ENCODE results near the gene C1orf87. TPM values are rescaled to one million over a fixed set of nuclear protein-coding genes. Genes with fewer than 3 reads are reported as not detected.
A peak's percentile ranks its signal among the peaks of the same experiment; 100 is the strongest.

C1orf87 gene, protein sequence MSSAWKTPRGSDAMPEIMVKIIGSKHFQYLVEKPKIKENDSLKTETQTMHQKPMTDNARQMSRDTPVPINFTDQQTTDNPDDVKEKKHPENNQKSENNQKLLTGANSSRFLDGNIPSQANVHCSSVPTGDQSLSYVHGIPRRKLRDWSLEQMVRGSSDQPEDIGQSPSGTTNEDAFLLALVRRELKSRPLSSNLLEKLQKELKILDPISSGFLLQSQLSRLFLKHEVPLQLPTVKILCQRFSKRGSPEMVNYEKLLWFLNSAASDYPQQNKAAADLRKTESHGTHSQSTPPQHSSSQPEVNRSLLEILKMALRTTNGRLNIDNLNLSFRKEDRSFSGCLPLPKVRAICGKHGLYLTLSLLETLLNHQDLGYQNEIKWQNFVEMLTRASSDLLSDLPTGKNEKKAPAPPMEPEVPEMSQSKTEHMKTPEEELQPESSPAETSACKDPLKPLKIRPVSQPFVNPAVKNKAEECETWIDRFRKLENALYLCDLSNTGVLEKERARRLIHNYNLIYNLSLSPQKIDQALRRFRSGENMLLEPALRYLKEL
- total RNA-seq, result under 1 TPM in 1 of 4 donors, not detected in 3; 0.40 TPM

DNA sequence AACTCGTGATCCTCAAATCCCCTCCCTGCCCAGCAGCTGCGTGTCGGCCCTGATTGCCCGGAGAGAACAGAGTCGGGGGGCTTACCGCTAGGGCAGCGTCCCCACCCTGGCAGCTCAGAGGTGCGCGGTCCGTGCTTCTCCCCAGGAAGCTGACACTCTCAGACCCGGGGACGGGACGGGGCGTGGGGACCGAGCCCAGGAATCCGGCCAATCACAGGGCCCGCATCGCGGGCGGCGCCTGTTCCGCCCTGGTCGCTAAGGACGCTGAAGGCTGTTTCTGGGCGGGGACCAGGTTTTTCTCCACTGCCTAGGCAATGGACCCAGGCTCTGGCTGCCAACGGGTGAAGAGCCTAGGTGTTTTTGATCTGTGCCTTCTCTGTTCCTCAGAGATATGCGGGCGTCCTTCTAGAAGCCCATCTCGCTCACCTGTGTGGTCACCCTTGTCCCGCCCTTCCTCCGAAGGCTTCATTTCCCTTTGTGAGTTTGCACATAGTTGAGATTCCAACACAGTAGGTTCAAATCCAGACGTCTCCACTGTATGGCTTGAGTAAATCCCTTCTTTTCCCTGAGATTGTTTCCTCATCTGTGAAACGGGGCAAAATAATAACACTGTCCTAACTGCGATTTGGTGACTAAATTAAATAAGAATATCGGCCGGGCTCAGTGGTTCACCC, at the start of gene C1orf87:
TSS of gene C1orf87 (minus strand) at position 166 of the 674 bp plus-strand sequence. CDS start 1,127 bp downstream, outside the sequence.
- Histone ChIP-seq H3K27me3 (peaks cover 39% of the 10 kb centered on the region), H3K9me3 (no peaks in the 10 kb centered on the region), H3K27ac (no peak within 1 kb of the TSS), H3K4me3 (peak within 1 kb of the TSS in 2 of 4 donors; percentile 1 to 7), H3K4me1 (peaks cover 0 to 5% (median 0%) of the 10 kb centered on the region in 4 donors), H3K36me3 (no peaks in the 10 kb centered on the region)
- in situ Hi-C loops (cut with MboI; ENCODE audit: low pct_ligation_motif_present in 1 of 4, low pct_unique_long_range_greater_than_20kb in 1 of 4, low sequenced_read_pairs in 3 of 4), result no loop called here
- TF ChIP-seq POLR2A (IDR thresholded peaks at IDR 0.05) (no peak), EP300 (IDR thresholded peaks at IDR 0.05; ENCODE audit: low read depth) (no peak), POLR2AphosphoS5 (IDR thresholded peaks at IDR 0.05) (no peak)
- TF ChIP-seq, protein P1, sequence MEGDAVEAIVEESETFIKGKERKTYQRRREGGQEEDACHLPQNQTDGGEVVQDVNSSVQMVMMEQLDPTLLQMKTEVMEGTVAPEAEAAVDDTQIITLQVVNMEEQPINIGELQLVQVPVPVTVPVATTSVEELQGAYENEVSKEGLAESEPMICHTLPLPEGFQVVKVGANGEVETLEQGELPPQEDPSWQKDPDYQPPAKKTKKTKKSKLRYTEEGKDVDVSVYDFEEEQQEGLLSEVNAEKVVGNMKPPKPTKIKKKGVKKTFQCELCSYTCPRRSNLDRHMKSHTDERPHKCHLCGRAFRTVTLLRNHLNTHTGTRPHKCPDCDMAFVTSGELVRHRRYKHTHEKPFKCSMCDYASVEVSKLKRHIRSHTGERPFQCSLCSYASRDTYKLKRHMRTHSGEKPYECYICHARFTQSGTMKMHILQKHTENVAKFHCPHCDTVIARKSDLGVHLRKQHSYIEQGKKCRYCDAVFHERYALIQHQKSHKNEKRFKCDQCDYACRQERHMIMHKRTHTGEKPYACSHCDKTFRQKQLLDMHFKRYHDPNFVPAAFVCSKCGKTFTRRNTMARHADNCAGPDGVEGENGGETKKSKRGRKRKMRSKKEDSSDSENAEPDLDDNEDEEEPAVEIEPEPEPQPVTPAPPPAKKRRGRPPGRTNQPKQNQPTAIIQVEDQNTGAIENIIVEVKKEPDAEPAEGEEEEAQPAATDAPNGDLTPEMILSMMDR (IDR thresholded peaks at IDR 0.05), result no peak
- WGBS, 2 donors (ENCODE audit: low coverage in 1 of 2), result 27 to 50% methylated on average over 2 to 32 of the region's 36 CpGs
- intact Hi-C loops (cut with DNase I; ENCODE audit: low total_unique reads), result no loop called here
- peak; percentile 59 for DNase-seq

- no peaks in the 10 kb centered on the region for H3K27me3 ChIP-seq
- TF ChIP-seq POLR2A (IDR thresholded peaks at IDR 0.05) (no peak), EP300 (IDR thresholded peaks at IDR 0.05; ENCODE audit: low read depth) (no peak), POLR2AphosphoS5 (IDR thresholded peaks at IDR 0.05) (no peak)
- TF ChIP-seq, protein P1 (IDR thresholded peaks at IDR 0.05), result no peak
- H3K4me3 ChIP-seq, result no peak overlapping the region
- intact Hi-C loops (cut with DNase I; ENCODE audit: low total_unique reads) (no loop called here), in situ Hi-C loops (cut with MboI; ENCODE audit: low pct_ligation_motif_present in 1 of 4, low pct_unique_long_range_greater_than_20kb in 1 of 4, low sequenced_read_pairs in 3 of 4) (no loop called here)
- no peaks in the 10 kb centered on the region for H3K4me1 ChIP-seq
- H3K36me3 ChIP-seq, result no peaks in the 10 kb centered on the region
- no peak for DNase-seq
- H3K27ac ChIP-seq, result no peak overlapping the region
- H3K9me3 ChIP-seq, result no peaks in the 10 kb centered on the region
- 33 to 40% methylated on average over 1 to 4 of the region's 4 CpGs for WGBS, 2 donors (ENCODE audit: low coverage in 1 of 2)
Observed at GRCh38 chr1:60118085-60118484, 44.5 kb upstream of the C1orf87 start.

DNA sequence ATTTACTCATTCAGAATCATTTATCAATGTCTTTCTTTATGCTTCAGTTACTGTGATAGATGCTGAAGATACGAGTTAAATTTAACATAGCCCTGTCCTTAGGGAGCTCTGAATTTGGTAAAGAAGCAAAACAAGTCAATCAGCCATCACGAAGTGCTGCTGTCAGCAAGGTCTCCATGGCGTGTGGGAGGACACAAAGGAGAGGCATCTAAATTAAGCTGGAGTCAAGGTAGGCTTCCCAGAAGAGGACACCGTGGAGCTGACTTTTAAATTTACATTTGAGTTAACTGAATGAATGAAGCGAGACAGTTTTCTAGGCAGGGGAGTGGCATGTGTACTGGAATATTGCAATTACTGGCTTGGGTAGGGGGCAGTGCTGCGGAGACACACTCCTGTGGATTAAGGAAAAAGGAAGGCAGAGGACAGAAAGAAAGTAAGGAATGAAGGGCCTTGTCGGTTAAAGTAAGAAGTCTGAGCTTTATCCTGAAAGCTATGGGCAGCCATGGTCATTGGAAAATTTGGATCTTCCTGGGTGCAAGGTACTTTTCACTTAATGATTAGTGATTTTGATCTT, 41.3 kb upstream of the C1orf87 start:
- DNase-seq, result no peak
- in situ Hi-C loops (cut with MboI; ENCODE audit: low pct_ligation_motif_present in 1 of 4, low pct_unique_long_range_greater_than_20kb in 1 of 4, low sequenced_read_pairs in 3 of 4) (no loop called here), intact Hi-C loops (cut with DNase I; ENCODE audit: low total_unique reads) (no loop called here)
- H3K4me3 ChIP-seq, result no peak overlapping the region
- H3K4me1 ChIP-seq, result no peaks in the 10 kb centered on the region
- TF ChIP-seq, protein P1 (IDR thresholded peaks at IDR 0.05), result no peak
- TF ChIP-seq EP300 (IDR thresholded peaks at IDR 0.05; ENCODE audit: low read depth), result no peak
- no peaks in the 10 kb centered on the region for H3K36me3 ChIP-seq
- WGBS, 2 donors (ENCODE audit: low coverage in 1 of 2), result 79 to 80% methylated on average over 5 to 7 of the region's 7 CpGs
- no peak overlapping the region for H3K27ac ChIP-seq
- H3K27me3 ChIP-seq, result no peaks in the 10 kb centered on the region
- no peaks in the 10 kb centered on the region for H3K9me3 ChIP-seq

- H3K27me3 ChIP-seq, result no peaks in the 10 kb centered on the region
Observed at GRCh38 chr1:60113596-60113995, 40.0 kb upstream of the C1orf87 start.

More at GRCh38 chr1:60113596-60113995, 40.0 kb upstream of the C1orf87 start:
- no peak for DNase-seq
- Histone ChIP-seq H3K36me3 (no peaks in the 10 kb centered on the region), H3K27ac (no peak overlapping the region), H3K9me3 (no peaks in the 10 kb centered on the region), H3K4me3 (no peak overlapping the region), H3K4me1 (no peaks in the 10 kb centered on the region)
- 92% methylated on average over 1 of the region's 1 CpG; no CpG with 5 or more reads in 1 of the 2 donors for WGBS, 2 donors (ENCODE audit: low coverage in 1 of 2)
- intact Hi-C loops (cut with DNase I; ENCODE audit: low total_unique reads), result no loop called here
- TF ChIP-seq EP300 (IDR thresholded peaks at IDR 0.05; ENCODE audit: low read depth) (no peak), POLR2AphosphoS5 (IDR thresholded peaks at IDR 0.05) (no peak), POLR2A (IDR thresholded peaks at IDR 0.05) (no peak)
- TF ChIP-seq, protein P1 (IDR thresholded peaks at IDR 0.05), result no peak
- in situ Hi-C loops (cut with MboI; ENCODE audit: low pct_ligation_motif_present in 1 of 4, low pct_unique_long_range_greater_than_20kb in 1 of 4, low sequenced_read_pairs in 3 of 4), result no loop called here

Data from transverse colon (tissue), 4 donors.